GM12872 (cell line): ENCODE results near the gene ZNF652.

ENCODE experiments used
- TF ChIP-seq, protein P1 (sequence below): IDR thresholded peaks from 3 replicates; pipeline ENCODE4 v1.5.1; 2011; ENCODE audit warnings: low read depth, mild to moderate bottlenecking, low read length, moderate library complexity; ENCODE audit not compliant: insufficient read depth

The ZNF652 gene

DNA sequence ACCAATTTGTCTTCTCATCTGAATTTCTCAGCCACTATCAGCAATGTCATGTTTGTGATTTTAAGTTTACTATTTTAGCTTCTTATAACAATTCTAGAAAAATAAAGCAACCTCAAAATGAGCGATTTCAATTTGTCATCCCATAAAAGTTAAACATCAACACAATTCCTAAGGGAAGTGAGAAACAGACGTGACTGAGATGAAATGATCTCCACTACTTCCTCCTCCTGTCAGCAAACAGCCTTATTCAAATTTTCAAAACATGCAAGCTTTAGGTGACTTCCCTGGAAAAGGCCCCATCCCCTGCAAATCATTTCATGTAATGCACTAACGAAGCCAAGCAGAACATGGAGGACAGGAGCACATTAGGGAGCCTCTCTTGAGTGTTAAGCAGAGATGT, 64.9 kb downstream of the ZNF652 start:
- TF ChIP-seq, protein P1, sequence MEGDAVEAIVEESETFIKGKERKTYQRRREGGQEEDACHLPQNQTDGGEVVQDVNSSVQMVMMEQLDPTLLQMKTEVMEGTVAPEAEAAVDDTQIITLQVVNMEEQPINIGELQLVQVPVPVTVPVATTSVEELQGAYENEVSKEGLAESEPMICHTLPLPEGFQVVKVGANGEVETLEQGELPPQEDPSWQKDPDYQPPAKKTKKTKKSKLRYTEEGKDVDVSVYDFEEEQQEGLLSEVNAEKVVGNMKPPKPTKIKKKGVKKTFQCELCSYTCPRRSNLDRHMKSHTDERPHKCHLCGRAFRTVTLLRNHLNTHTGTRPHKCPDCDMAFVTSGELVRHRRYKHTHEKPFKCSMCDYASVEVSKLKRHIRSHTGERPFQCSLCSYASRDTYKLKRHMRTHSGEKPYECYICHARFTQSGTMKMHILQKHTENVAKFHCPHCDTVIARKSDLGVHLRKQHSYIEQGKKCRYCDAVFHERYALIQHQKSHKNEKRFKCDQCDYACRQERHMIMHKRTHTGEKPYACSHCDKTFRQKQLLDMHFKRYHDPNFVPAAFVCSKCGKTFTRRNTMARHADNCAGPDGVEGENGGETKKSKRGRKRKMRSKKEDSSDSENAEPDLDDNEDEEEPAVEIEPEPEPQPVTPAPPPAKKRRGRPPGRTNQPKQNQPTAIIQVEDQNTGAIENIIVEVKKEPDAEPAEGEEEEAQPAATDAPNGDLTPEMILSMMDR: no peak

GRCh38 chr17:49294122-49294521, 67.9 kb downstream of the ZNF652 start:
- TF ChIP-seq, protein P1: no peak

- TF ChIP-seq, protein P1: no peak
Observed at GRCh38 chr17:49292901-49293300, 69.1 kb downstream of the ZNF652 start.

- TF ChIP-seq, protein P1: no peak
Observed at GRCh38 chr17:49291929-49292328, 70.1 kb downstream of the ZNF652 start.

GRCh38 chr17:49290690-49291359, 71.2 kb downstream of the ZNF652 start:
- TF ChIP-seq, protein P1: peak; percentile 65

DNA sequence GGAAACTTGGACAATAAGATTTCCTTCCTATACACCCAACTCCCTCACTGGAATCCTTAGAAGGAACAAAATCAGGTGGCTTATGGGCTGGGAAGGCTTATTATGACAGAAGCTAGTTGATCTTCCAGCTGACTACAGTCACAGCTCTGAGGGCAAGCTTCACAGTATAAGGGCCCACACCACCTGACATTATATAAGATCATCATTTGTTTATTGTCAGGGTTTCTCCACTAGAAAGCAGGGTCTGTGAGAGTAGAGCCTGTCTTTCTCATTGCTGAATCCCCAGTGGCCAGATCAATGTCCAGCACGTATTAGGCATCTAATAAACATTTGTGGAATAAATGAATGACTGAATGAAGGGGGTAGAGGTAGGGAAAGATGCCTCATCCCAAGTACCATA, 73.7 kb downstream of the ZNF652 start:
- TF ChIP-seq, protein P1: no peak

- TF ChIP-seq, protein P1: no peak
Observed at GRCh38 chr17:49287481-49287880, 74.6 kb downstream of the ZNF652 start.

DNA sequence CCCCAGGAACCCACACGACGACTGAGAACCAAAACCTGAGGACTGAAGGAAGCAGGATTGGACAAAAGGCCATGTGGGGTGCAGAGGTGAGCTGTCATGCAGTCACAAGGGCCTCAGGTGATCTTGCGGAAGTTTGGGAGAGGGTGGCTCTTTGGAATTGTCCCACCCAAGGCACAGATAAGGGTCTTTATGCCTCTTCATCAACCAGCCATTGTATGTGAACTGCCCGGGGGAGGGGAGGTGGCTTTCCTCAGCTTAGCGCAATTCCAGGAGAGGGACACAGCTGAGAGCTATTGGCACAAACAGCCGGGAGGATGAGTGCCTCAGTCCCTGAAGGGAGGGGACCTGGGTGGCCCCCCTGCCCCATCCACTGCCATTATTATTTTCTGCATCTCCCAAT, 76.3 kb downstream of the ZNF652 start:
- TF ChIP-seq, protein P1: no peak
